ENCODE data around the gene PARD3. TPM values are rescaled to one million over a fixed set of nuclear protein-coding genes. Genes with fewer than 3 reads are reported as not detected.

PARD3 gene
- total RNA-seq, 1 experiment from 2014 or later, result 52.9 TPM

- DNase-seq (ENCODE audit: low spot score), result no peak
Observed at GRCh38 chr10:34219753-34220548, 595.1 kb downstream of the PARD3 start.

- DNase-seq (ENCODE audit: low spot score), result no peak
Observed at GRCh38 chr10:34217524-34217923, 597.6 kb downstream of the PARD3 start.

GRCh38 chr10:34216348-34216945 lies 598.6 kb downstream of the PARD3 start:
- no peak for DNase-seq (ENCODE audit: low spot score)

- DNase-seq (ENCODE audit: low spot score), result no peak
Observed at GRCh38 chr10:34213805-34214197, 601.3 kb downstream of the PARD3 start.

GRCh38 chr10:34213193-34213804 lies 601.8 kb downstream of the PARD3 start:
- DNase-seq (ENCODE audit: low spot score), result no peak

GRCh38 chr10:34207343-34207742 lies 607.8 kb downstream of the PARD3 start:
- no peak for DNase-seq (ENCODE audit: low spot score)

- DNase-seq (ENCODE audit: low spot score), result no peak
Observed at GRCh38 chr10:34206935-34207268, 608.2 kb downstream of the PARD3 start.

GRCh38 chr10:34206078-34206934 lies 608.8 kb downstream of the PARD3 start:
- DNase-seq (ENCODE audit: low spot score), result no peak

GRCh38 chr10:34205452-34205851 lies 609.6 kb downstream of the PARD3 start:
- no peak for DNase-seq (ENCODE audit: low spot score)

- DNase-seq (ENCODE audit: low spot score), result no peak
Observed at GRCh38 chr10:34203966-34204630, 611.0 kb downstream of the PARD3 start.

GRCh38 chr10:34200355-34200901 lies 614.7 kb downstream of the PARD3 start:
- no peak for DNase-seq (ENCODE audit: low spot score)

GRCh38 chr10:34198953-34199352 lies 616.1 kb downstream of the PARD3 start:
- no peak for DNase-seq (ENCODE audit: low spot score)

- no peak for DNase-seq (ENCODE audit: low spot score)
Observed at GRCh38 chr10:34196058-34196433, 619.0 kb downstream of the PARD3 start.

- no peak for DNase-seq (ENCODE audit: low spot score)
Observed at GRCh38 chr10:34195364-34196057, 619.6 kb downstream of the PARD3 start.

GRCh38 chr10:34193931-34194626 lies 621.0 kb downstream of the PARD3 start:
- DNase-seq (ENCODE audit: low spot score), result no peak

- DNase-seq (ENCODE audit: low spot score), result no peak
Observed at GRCh38 chr10:34192646-34193045, 622.5 kb downstream of the PARD3 start.

- DNase-seq (ENCODE audit: low spot score), result no peak
Observed at GRCh38 chr10:34191406-34191805, 623.7 kb downstream of the PARD3 start.

- DNase-seq (ENCODE audit: low spot score), result no peak
Observed at GRCh38 chr10:34190580-34190979, 624.5 kb downstream of the PARD3 start.

GRCh38 chr10:34189830-34190229 lies 625.3 kb downstream of the PARD3 start:
- DNase-seq (ENCODE audit: low spot score), result no peak

GRCh38 chr10:34188221-34188620 lies 626.9 kb downstream of the PARD3 start:
- no peak for DNase-seq (ENCODE audit: low spot score)

Data from A172 (cell line).